ENCODE data around the gene MYO1E.

MYO1E gene

GRCh38 chr15:59313641-59314332, 58.9 kb downstream of the MYO1E start:
- DNase-seq, result no peak

GRCh38 chr15:59312205-59312604, 60.5 kb downstream of the MYO1E start:
- no peak for DNase-seq

- no peak for DNase-seq
Observed at GRCh38 chr15:59311195-59311594, 61.5 kb downstream of the MYO1E start.

GRCh38 chr15:59309405-59309804, 63.3 kb downstream of the MYO1E start:
- DNase-seq, result no peak

- no peak for DNase-seq
Observed at GRCh38 chr15:59307165-59307537, 65.5 kb downstream of the MYO1E start.

GRCh38 chr15:59306520-59307164, 66.0 kb downstream of the MYO1E start:
- no peak for DNase-seq

- DNase-seq, result no peak
Observed at GRCh38 chr15:59304807-59305206, 67.9 kb downstream of the MYO1E start.

- DNase-seq, result no peak
Observed at GRCh38 chr15:59304034-59304795, 68.5 kb downstream of the MYO1E start.

GRCh38 chr15:59303633-59304032, 69.0 kb downstream of the MYO1E start:
- no peak for DNase-seq

GRCh38 chr15:59303136-59303535, 69.5 kb downstream of the MYO1E start:
- DNase-seq, result no peak

GRCh38 chr15:59301527-59301926, 71.1 kb downstream of the MYO1E start:
- DNase-seq, result no peak

GRCh38 chr15:59300618-59301139, 72.0 kb downstream of the MYO1E start:
- DNase-seq, result peak in 2 of 5 experiments; percentile 6 to 37

GRCh38 chr15:59299929-59300617, 72.6 kb downstream of the MYO1E start:
- DNase-seq, result peak in 4 of 5 experiments; percentile 21 to 95 (median 54)

GRCh38 chr15:59298854-59299250, 73.8 kb downstream of the MYO1E start:
- DNase-seq, result no peak

- DNase-seq, result peak in 1 of 5 experiments; percentile 53
Observed at GRCh38 chr15:59298225-59298853, 74.3 kb downstream of the MYO1E start.

GRCh38 chr15:59296181-59296617, 76.5 kb downstream of the MYO1E start:
- DNase-seq, result no peak

GRCh38 chr15:59295261-59296001, 77.2 kb downstream of the MYO1E start:
- DNase-seq, result no peak

- DNase-seq, result no peak
Observed at GRCh38 chr15:59294574-59295260, 78.0 kb downstream of the MYO1E start.

- no peak for DNase-seq
Observed at GRCh38 chr15:59292442-59293151, 80.1 kb downstream of the MYO1E start.

- DNase-seq, result no peak
Observed at GRCh38 chr15:59291213-59291549, 81.5 kb downstream of the MYO1E start.

Data from T-helper 2 cell (primary cell).